GM18951 (cell line): ENCODE results near the gene IGFL1.
"Not testable (repeated sequence)": the region's sequence is repeated elsewhere in the genome, so short reads cannot be mapped to it uniquely, and the experiment has no call there.

Experiments
- POLR2A ChIP-seq: IDR thresholded peaks from 4 replicates; pipeline ENCODE4 v1.6.1; 2011; ENCODE audit warnings: mild to moderate bottlenecking; ENCODE audit not compliant: insufficient read length, insufficient read depth; ENCODE audit errors: extremely low read depth
- in situ Hi-C: fragments of 300-500 bp; cut with MboI; formaldehyde crosslinking; loops from one replicate; pipeline ENCODE4 v1.12.0; 2022; ENCODE audit warnings: low sequenced_read_pairs, mixed read lengths, inconsistent platforms; ENCODE audit not compliant: unreplicated experiment

The IGFL1 gene

DNA sequence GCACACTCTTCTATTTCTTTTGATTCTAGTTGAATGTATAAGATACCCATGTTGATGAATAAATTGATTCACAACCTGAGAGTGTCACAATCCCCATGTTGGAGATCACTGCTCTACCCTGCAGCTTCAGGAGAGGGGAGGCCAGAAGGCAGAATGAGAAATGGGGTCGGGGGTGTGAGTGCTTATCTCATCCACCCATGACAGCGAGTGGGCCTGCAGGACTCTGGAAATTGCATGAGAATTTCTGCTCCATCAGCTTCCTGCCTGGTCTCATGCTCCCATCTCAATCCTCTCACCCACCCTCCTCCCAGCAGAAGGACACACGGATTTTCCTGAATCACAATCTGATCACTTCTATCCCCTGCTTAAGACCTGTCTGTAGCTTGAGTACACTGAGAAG, 22.9 kb upstream of the IGFL1 start:
- in situ Hi-C loops: no loop called here
- TF ChIP-seq POLR2A: no peak

DNA sequence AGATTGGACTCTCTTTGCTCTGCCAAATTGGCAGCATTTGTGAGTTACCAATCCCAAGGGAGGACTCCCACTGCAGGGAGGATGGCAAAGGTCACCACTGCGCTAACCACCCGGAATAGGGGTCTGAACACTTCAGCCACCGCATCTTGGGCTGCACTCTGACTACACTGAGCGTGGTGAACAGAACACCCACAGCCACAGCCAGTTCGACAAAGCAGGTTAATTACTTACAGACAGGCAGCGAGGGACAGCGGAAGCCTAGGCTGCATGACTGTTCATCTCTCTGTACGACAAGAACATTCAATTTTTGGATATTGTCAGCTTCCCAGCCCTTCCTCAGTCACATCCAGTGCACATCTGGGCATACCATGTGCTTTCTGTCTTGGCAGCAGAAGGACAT, 21.7 kb upstream of the IGFL1 start:
- in situ Hi-C loops: not testable (repeated sequence)

DNA sequence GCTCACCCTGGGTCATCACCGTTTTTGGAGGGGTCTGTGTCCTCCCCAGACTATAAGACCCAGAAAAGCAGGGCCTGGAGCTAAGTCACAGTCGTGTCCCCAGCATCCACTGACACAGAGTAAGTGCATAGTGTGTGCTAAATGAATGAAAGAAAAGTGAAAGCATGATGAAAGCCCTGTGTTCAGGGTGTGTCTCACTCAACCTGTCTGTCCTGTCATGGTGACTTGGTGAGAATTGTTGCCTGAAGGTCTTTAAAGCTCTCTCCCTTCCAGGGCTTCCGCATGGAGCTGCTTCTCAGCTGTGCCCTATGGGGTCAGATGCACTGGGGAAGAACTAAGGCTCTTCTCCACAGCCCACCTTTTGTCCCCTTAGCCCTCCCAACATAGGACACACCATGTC, 20.5 kb upstream of the IGFL1 start:
- in situ Hi-C loops: no loop called here
- no peak for TF ChIP-seq POLR2A

DNA sequence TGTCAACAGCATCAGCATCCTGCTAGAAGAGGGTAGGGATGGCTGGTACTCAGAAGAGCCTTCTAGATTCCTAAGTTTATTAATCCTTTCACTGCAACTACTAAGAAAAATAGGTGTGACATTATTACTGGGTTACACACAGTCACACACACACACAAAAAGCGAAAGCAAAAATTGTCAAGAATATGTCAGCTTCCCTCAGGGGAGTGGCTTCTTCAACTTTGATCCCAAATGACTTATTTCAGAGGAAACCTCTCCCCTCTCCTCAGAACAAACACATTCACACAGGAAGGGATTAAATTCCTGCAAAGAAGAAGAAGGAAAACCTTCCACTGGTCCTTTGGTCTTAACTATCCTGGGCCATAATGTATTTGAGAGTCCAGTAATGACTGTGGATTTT, 20.1 kb upstream of the IGFL1 start:
- in situ Hi-C loops: no loop called here
- no peak for TF ChIP-seq POLR2A

DNA sequence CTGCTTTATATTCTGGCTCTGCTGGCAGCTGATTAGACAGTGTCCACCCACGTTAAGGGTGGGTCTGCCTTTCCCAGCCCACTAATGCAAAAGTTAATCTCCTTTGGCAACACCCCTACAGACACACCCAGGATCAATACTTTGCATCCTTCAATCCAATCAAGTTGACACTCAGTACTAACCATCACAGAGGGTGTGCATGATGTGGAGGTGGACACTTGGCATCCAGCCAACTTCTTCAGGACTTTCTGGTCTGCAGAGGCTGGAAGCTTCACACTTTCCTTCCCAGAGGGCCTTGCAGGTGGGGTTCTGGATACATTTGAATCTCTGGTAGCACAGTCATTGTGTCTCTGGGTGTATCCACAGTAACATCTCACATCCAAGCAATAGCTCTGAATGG, 18.9 kb upstream of the IGFL1 start:
- in situ Hi-C loops: no loop called here

DNA sequence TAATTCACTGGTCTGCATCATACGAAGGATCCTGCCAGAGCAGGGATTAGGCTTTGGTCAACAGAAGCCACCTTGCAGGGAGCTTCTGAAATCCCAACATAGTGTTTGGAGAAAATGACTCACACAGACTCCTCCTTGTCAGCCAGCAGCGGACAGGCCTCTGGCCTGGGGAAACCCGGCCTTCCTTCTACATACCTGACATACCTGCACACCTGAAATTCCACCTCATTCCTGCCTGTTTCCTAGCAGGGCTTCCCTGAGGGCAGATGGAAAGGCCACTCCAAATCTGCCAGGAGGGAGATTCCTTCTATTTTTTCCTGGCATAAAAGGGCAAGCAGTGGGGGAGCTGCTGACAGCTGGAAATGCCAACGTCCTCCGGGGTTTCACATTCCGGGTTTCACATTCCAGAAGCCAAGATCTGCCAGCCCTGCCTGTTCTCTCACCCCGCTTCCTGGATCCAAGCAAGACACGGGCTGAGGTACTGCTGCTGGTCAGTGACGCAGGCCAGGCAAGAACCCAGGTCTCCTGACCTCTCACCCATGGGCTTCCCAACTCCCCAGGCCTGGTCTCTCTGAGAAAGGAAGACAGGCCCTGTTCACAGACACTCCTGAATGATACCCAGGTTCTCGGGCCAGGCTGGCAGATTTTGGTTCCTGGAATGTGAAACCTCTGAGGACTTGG, 18.2 kb upstream of the IGFL1 start:
- in situ Hi-C loops: no loop called here
- no peak for TF ChIP-seq POLR2A

More for the DNA sequence above, 18.9 kb upstream of the IGFL1 start:
- TF ChIP-seq POLR2A: no peak

DNA sequence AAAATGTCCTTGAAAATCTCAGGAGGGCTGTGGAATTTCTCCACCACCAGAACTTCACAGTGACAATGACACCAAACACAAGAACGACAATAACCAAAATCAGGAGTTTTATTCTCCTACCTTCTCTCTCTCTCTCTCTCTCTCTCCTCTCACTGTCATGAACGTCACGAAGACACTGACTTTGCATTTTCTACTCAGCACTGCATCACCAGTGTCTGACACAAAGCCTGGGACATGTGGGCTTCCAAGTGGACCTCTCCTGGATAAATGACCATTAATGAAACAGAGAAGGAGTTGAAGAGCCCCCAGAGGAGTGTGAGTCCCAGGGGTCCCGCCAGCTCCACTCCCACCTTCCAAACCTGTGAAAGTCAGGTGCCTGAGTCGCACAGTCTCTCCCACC, 16.9 kb upstream of the IGFL1 start:
- in situ Hi-C loops: not testable (repeated sequence)

DNA sequence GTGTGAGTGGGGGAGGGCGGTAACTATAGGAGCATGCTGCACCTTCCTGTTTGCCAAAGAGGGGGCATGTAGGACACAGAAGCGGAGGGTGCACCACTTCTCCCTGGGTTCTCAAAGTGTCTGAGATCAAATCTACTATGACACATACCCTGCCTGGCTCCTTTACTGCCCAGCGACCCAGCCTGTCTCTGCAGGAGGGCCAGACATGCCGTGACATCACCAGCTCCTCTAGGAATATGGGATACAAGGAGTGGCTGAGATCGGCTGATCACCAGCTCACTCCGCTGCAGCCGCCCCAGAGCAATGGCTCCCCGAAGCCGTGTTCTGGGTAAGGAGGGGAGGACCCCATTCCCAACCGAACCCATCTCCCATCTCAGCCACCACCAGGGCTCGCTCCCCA, 16.4 kb upstream of the IGFL1 start:
- in situ Hi-C loops: no loop called here
- TF ChIP-seq POLR2A: no peak

DNA sequence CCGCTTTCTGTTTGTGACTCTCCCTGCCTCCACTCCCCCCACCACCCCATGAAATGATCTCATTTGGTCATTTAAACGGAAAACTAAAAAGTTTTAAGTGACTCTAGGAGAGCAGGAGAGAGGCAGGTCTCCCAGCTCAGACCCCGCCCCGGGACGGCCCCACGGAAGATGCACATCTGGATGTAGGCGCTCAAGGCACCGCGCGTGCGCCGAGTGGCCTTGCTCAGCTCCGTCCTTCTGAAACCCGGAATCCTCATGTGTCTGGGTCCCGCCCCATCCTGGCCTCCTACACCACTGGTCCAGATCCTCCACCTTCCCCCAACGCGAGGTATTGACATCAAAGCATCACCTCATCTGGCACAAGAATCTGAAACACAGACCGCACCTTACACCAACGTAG, 15.7 kb upstream of the IGFL1 start:
- TF ChIP-seq POLR2A: no peak
- in situ Hi-C loops: no loop called here

DNA sequence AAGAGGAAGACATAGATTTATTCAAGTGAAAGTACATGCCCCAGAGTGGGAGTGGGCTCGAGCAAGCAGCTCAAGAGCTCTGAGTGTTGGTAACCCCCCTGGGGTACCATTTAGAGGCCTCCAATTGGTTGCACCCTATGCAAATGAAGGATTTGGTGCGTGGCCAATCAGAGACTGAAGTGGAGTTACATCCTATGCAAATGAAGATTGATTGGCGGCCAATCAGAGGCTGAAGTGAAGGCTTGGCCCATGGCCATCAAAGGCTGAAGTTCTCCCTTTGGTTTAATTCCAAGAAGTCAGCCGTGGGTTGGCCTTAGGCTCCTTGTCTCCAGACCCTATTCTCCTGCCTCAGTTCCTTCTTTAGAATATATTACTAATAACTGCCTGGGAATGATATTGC, 12.9 kb upstream of the IGFL1 start:
- in situ Hi-C loops: no loop called here
- no peak for TF ChIP-seq POLR2A

DNA sequence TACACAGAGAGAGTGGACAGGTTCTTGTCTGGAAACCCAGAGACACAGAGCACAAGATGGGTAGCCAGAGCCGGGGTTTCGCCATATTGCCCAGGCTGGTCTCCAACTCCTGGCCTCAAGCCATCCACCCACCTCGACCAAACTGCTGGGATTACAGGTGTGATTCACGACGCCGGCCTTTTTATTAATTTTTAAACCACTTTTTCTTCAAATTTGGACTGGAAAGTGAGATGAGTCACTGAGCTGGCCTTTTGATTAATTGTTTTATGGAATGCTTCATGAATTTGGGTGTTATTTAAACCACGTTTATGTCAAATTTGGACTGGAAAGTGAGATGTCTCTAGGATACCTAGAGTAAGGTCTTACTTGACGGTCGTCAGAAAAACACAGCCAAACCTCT, 12.1 kb upstream of the IGFL1 start:
- in situ Hi-C loops: no loop called here

DNA sequence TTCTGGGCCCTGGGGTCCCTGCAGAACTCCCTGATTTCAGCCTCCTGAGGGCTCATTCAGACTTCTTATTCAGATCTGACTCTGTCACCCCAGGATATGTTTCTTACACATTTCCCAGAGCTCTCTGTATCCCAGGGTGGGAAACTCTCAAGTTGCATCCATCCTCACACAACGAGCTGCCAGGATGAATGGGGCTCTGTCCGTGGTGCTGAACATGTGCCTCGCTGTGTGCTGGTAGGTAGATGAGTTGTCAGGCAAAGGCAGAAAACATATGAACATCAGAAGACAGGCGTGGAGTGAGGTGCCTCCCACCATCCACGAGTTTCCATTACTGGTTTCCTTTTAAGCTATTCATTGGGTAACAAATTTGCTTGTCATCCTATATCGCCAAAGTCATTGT, 11.4 kb upstream of the IGFL1 start:
- in situ Hi-C loops: no loop called here

More for the DNA sequence above, 12.1 kb upstream of the IGFL1 start:
- TF ChIP-seq POLR2A: no peak

DNA sequence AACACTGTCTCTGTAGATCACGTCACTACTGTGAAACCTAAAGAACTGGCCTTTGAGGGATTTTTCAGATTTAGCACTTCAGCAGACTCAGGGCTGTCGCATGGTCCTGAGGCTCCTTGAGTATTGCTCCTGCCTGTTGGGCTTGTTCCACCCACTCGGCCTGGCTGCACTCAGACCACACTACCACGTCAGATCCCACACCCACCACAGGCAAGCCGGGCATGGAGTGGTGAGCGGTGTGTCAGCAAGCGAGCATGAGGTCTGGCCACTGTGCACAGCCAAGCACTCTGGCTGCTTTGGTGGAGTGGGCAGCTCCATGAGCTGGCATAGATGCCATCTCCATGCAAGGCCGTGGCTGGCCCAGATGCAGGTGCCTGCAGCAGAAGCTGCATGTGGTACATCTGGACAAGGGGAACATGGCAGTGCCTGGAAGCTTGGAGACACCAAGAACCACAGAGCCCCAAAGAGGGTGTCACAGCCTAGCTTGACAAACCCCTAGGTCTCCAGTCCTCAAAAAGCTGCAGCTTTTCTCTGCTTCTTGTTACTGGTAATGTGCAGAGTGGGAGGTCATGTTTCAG, 9.4 kb upstream of the IGFL1 start:
- in situ Hi-C loops: no loop called here
- TF ChIP-seq POLR2A: no peak

More for the DNA sequence above, 11.4 kb upstream of the IGFL1 start:
- TF ChIP-seq POLR2A: no peak

DNA sequence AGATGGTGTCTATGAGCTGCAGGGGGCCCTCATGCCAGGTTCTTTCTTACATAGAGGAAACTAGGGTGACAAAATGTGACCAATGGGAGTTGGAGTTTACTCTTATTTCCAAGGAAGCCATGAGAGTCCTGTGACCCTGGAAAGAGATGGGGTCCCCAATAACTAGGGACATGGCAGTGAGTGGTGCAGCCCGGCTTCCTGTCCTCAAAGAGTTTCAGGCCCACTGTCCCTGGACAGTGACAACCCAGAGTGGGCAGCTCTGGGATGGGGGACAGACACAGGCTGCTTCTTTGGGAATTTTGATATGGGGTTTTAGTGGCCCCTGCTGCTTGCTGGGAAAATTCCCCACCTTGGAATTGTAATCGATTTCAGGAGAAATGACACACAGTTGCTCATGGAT, 8.4 kb upstream of the IGFL1 start:
- in situ Hi-C loops: no loop called here
- TF ChIP-seq POLR2A: no peak
